Neural crest cell (in vitro differentiated cells): ENCODE measurements around the gene ASNS. TPM values are rescaled to one million over a fixed set of nuclear protein-coding genes. Genes with fewer than 3 reads are reported as not detected.

ENCODE experiments used
- DNase-seq: peaks from one replicate; pipeline ENCODE4 v3.0.0; 2021; ENCODE audit warnings: low read depth, mixed read lengths, low spot score
- H3K27ac Mint-ChIP-seq: one replicate; pipeline ENCODE4 v1.8.0; 2021; ENCODE audit warnings: mild to moderate bottlenecking, mixed read lengths; ENCODE audit not compliant: unreplicated experiment
- H3K27me3 Mint-ChIP-seq: 2 replicates; pipeline ENCODE4 v1.8.0; 2021; ENCODE audit warnings: low read depth, mild to moderate bottlenecking, mixed read lengths
- H3K36me3 Mint-ChIP-seq: 2 replicates; pipeline ENCODE4 v1.8.0; 2021; ENCODE audit warnings: low read depth, mild to moderate bottlenecking, mixed read lengths
- H3K4me1 Mint-ChIP-seq: 2 replicates; pipeline ENCODE4 v1.8.0; 2021; ENCODE audit warnings: mixed read lengths
- H3K4me3 Mint-ChIP-seq: one replicate; pipeline ENCODE4 v1.8.0; 2021; ENCODE audit warnings: mild to moderate bottlenecking, mixed read lengths
- H3K9me3 Mint-ChIP-seq: 2 replicates; pipeline ENCODE4 v1.8.0; 2021; ENCODE audit warnings: mixed read lengths
- CTCF ChIP-seq: fragments of 200-600 bp; sonication (generic); conservative IDR thresholded peaks from 2 replicates; pipeline ENCODE4 v1.5.0; 2021; ENCODE audit warnings: antibody characterized with exemption, mild to moderate bottlenecking
- total RNA-seq: library from RNA; stranded (reverse); gene quantifications from 2 replicates; pipeline ENCODE4 v1.2.1, GENCODE V29; 2021

ASNS gene
- total RNA-seq, 1 donor from 2014 or later = 63.0 TPM

- no peak for TF ChIP-seq CTCF
- DNase-seq = no peak
- Mint-ChIP-seq H3K4me3 (peak overlapping the region; percentile 81), H3K36me3 (no peaks in the 10 kb centered on the region), H3K9me3 (no peaks in the 10 kb centered on the region), H3K27ac (no peak overlapping the region), H3K4me1 (peaks cover 15% of the 10 kb centered on the region), H3K27me3 (peaks cover 17% of the 10 kb centered on the region)
Measured at GRCh38 chr7:97873606-97874005, 1.4 kb upstream of the ASNS start.

GRCh38 chr7:97871659-97872024 is 566 bp downstream of the ASNS start:
- Mint-ChIP-seq H3K27me3 (peaks cover 17% of the 10 kb centered on the region), H3K36me3 (peaks cover 2% of the 10 kb centered on the region), H3K4me3 (peak overlapping the region; percentile 92), H3K4me1 (peaks cover 15% of the 10 kb centered on the region), H3K9me3 (no peaks in the 10 kb centered on the region), H3K27ac (peak overlapping the region; percentile 88)
- no peak for DNase-seq
- no peak for TF ChIP-seq CTCF

- H3K36me3 Mint-ChIP-seq = peaks cover 2% of the 10 kb centered on the region
- peaks cover 15% of the 10 kb centered on the region for H3K4me1 Mint-ChIP-seq
- no peak for TF ChIP-seq CTCF
- H3K27ac Mint-ChIP-seq = no peak overlapping the region
- peaks cover 14% of the 10 kb centered on the region for H3K27me3 Mint-ChIP-seq
- DNase-seq = no peak
- H3K9me3 Mint-ChIP-seq = no peaks in the 10 kb centered on the region
- peak overlapping the region; percentile 44 for H3K4me3 Mint-ChIP-seq
Measured at GRCh38 chr7:97868788-97869187, 3.4 kb downstream of the ASNS start.

- Mint-ChIP-seq H3K27ac (no peak overlapping the region), H3K36me3 (peaks cover 2% of the 10 kb centered on the region), H3K27me3 (peaks cover 11% of the 10 kb centered on the region), H3K9me3 (no peaks in the 10 kb centered on the region), H3K4me3 (peak overlapping the region; percentile 34), H3K4me1 (peaks cover 15% of the 10 kb centered on the region)
- no peak for TF ChIP-seq CTCF
- no peak for DNase-seq
Measured at GRCh38 chr7:97868314-97868713, 3.9 kb downstream of the ASNS start.

- peaks cover 2% of the 10 kb centered on the region for H3K36me3 Mint-ChIP-seq
- no peak overlapping the region for H3K27ac Mint-ChIP-seq
- DNase-seq = no peak
- H3K9me3 Mint-ChIP-seq = no peaks in the 10 kb centered on the region
- no peaks in the 10 kb centered on the region for H3K27me3 Mint-ChIP-seq
- TF ChIP-seq CTCF = no peak
- no peaks in the 10 kb centered on the region for H3K4me1 Mint-ChIP-seq
- no peak overlapping the region for H3K4me3 Mint-ChIP-seq
Measured at GRCh38 chr7:97865104-97865503, 7.1 kb downstream of the ASNS start.

- no peak for DNase-seq
- Mint-ChIP-seq H3K27ac (no peak overlapping the region), H3K36me3 (peaks cover 13% of the 10 kb centered on the region), H3K4me1 (no peaks in the 10 kb centered on the region), H3K27me3 (no peaks in the 10 kb centered on the region), H3K9me3 (no peaks in the 10 kb centered on the region), H3K4me3 (no peak overlapping the region)
- TF ChIP-seq CTCF = no peak
Measured at GRCh38 chr7:97859606-97860204, 12.5 kb downstream of the ASNS start.
